WTC11 (cell line): Measurements from ENCODE around the gene PTPRT.

Experiments
- CTCF ChIP-seq: fragments of 200-600 bp; IDR thresholded peaks from 2 replicates; pipeline ENCODE4 v1.8.0; 2022; ENCODE audit warnings: antibody characterized with exemption
- ESRRA ChIP-seq: sonication (generic); formaldehyde crosslinking; IDR thresholded peaks from 2 replicates; pipeline ENCODE4 v1.8.1; 2022; ENCODE audit warnings: mild to moderate bottlenecking, missing genetic modification reagents, borderline replicate concordance
- FOXJ3 ChIP-seq: sonication (generic); formaldehyde crosslinking; IDR thresholded peaks from 2 replicates; pipeline ENCODE4 v1.9.0; 2021; ENCODE audit warnings: missing genetic modification reagents, mild to moderate bottlenecking, borderline replicate concordance
- GABPB1 ChIP-seq: sonication (generic); formaldehyde crosslinking; IDR thresholded peaks from 2 replicates; pipeline ENCODE4 v1.8.1; 2023; ENCODE audit warnings: mild to moderate bottlenecking, missing genetic modification reagents
- MXD4 ChIP-seq: fragments of 250-450 bp; sonication (Bioruptor Pico); IDR thresholded peaks from 2 replicates; pipeline ENCODE4 v1.8.0; 2021; ENCODE audit warnings: mild to moderate bottlenecking, moderate library complexity, borderline replicate concordance
- NFE2L1 ChIP-seq: sonication (generic); formaldehyde crosslinking; IDR thresholded peaks from 2 replicates; pipeline ENCODE4 v1.8.1; 2023; ENCODE audit warnings: missing genetic modification reagents
- NR3C1 ChIP-seq: sonication (generic); formaldehyde crosslinking; conservative IDR thresholded peaks from 2 replicates; pipeline ENCODE4 v1.8.1; 2023; ENCODE audit warnings: low read depth, mild to moderate bottlenecking, missing genetic modification reagents
- OVOL2 ChIP-seq: fragments of 250-450 bp; sonication (Bioruptor Pico); IDR thresholded peaks from 2 replicates; pipeline ENCODE4 v1.9.0; 2021; ENCODE audit warnings: mild to moderate bottlenecking, borderline replicate concordance
- RELA ChIP-seq: sonication (generic); formaldehyde crosslinking; IDR thresholded peaks from 2 replicates; pipeline ENCODE4 v1.8.1; 2022; ENCODE audit warnings: missing genetic modification reagents, mild to moderate bottlenecking, borderline replicate concordance
- SMAD3 ChIP-seq: sonication (generic); formaldehyde crosslinking; IDR thresholded peaks from 2 replicates; pipeline ENCODE4 v1.8.0; 2022; ENCODE audit warnings: missing genetic modification reagents, mild to moderate bottlenecking, borderline replicate concordance
- TEAD4 ChIP-seq: sonication (generic); formaldehyde crosslinking; IDR thresholded peaks from 2 replicates; pipeline ENCODE4 v1.8.0; 2022; ENCODE audit warnings: mild to moderate bottlenecking, missing genetic modification reagents
- USF2 ChIP-seq: sonication (generic); formaldehyde crosslinking; IDR thresholded peaks from 2 replicates; pipeline ENCODE4 v1.8.1; 2023; ENCODE audit warnings: mild to moderate bottlenecking, missing genetic modification reagents, moderate library complexity
- ZNF317 ChIP-seq: sonication (generic); formaldehyde crosslinking; IDR thresholded peaks from 2 replicates; pipeline ENCODE4 v1.8.1; 2023; ENCODE audit warnings: low read depth, mild to moderate bottlenecking, moderate library complexity, missing genetic modification reagents, borderline replicate concordance

GRCh38 chr20:43124241-43124640 lies 65.5 kb downstream of the PTPRT start:
- TF ChIP-seq CTCF (no peak), NR3C1 (CRISPR knock-in tag) (no peak), TEAD4 (CRISPR knock-in tag) (no peak), OVOL2 (CRISPR knock-in tag) (no peak), ZNF317 (CRISPR knock-in tag) (no peak), GABPB1 (CRISPR knock-in tag) (no peak), MXD4 (CRISPR knock-in tag) (no peak), NFE2L1 (CRISPR knock-in tag) (no peak), ESRRA (CRISPR knock-in tag) (no peak), SMAD3 (CRISPR knock-in tag) (no peak), USF2 (CRISPR knock-in tag) (no peak), RELA (CRISPR knock-in tag) (no peak), FOXJ3 (CRISPR knock-in tag) (no peak)
